Esophagus squamous epithelium (tissue), 5 donors: ENCODE data around the gene SCAMP2. TPM values are rescaled to one million over a fixed set of nuclear protein-coding genes. Genes with fewer than 3 reads are reported as not detected.

ENCODE experiments used
- DNase-seq: peaks from one replicate; lab custom pipeline; 2025; lab: John Stamatoyannopoulos, UW
- H3K27ac ChIP-seq, 4 donors: fragments of 200-600 bp; sonication (generic); one replicate each; pipeline ENCODE4 v1.5.1; 2016 to 2019; ENCODE audit warnings: mild to moderate bottlenecking in 1 of 4
- H3K27me3 ChIP-seq, 4 donors: fragments of 200-600 bp; sonication (generic); 1 replicate in 3 of 4; 2 replicates in 1 of 4; pipeline versions ENCODE4 v1.5.1 to v1.6.0; 2017 to 2021; ENCODE audit warnings: antibody characterized with exemption in 1 of 4
- H3K36me3 ChIP-seq, 3 donors: fragments of 200-600 bp; sonication (generic); one replicate each; pipeline ENCODE4 v1.5.1; 2016 to 2019
- H3K4me1 ChIP-seq, 3 donors: fragments of 200-600 bp; sonication (generic); one replicate each; pipeline ENCODE4 v1.5.1; 2017 to 2019
- H3K4me3 ChIP-seq, 4 donors: fragments of 200-600 bp; sonication (generic); 1 replicate in 3 of 4; 2 replicates in 1 of 4; pipeline ENCODE4 v1.5.1; 2016 to 2019; ENCODE audit warnings: mild to moderate bottlenecking in 2 of 4, moderate library complexity in 1 of 4
- H3K9me3 ChIP-seq, 3 donors: fragments of 200-600 bp; sonication (generic); one replicate each; pipeline ENCODE4 v1.5.1; 2016 to 2019
- CTCF ChIP-seq, 6 experiments: fragments of 450-650 bp in 4 of 6; fragments of 200-600 bp in 2 of 6; sonication (generic) in 2 of 6; IDR thresholded peaks; one replicate each; pipeline ENCODE4 v1.5.1; 2016 to 2019; ENCODE audit warnings: antibody characterized with exemption in 6 of 6, mild to moderate bottlenecking in 4 of 6, moderate library complexity in 4 of 6
- POLR2A ChIP-seq, 4 donors: fragments of 450-650 bp; IDR thresholded peaks; one replicate each; pipeline ENCODE4 v1.6.1; 2017; ENCODE audit warnings: antibody characterized with exemption in 4 of 4, mild to moderate bottlenecking in 4 of 4, moderate library complexity in 3 of 4
- WGBS, 2 donors: methylation state at CpG; one replicate each; pipeline ENCODE4 v1.1.5; 2018; 5-methylcytosine and 5-hydroxymethylcytosine counted together
- intact Hi-C: fragments of 100-400 bp; cut with DNase I; formaldehyde crosslinking; loops from one replicate; pipeline ENCODE4 v1.15.0; 2022
- total RNA-seq, 4 donors: library from RNA; depleted of rRNA; stranded (reverse); fragments of >200 nt; gene quantifications; one replicate each; pipeline ENCODE4 v1.1.0, GENCODE V29; 2016
- donor health status: DM: yes; HTN: yes; CAD: no.

Gene SCAMP2
- total RNA-seq, 4 donors from 2014 or later = 65.8 to 131 (median 88.7) TPM

- H3K9me3 ChIP-seq = no peaks in the 10 kb centered on the region
- peak overlapping the region; percentile 43 to 76 (median 66) for H3K27ac ChIP-seq
- no peak for TF ChIP-seq CTCF (IDR thresholded peaks at IDR 0.05)
- TF ChIP-seq POLR2A (IDR thresholded peaks at IDR 0.05) = no peak
- DNase-seq = no peak
- 36 to 51% methylated on average over 9 of the region's 19 CpGs for WGBS, 2 donors
- H3K4me1 ChIP-seq = peaks cover 7 to 51% (median 27%) of the 10 kb centered on the region in 3 donors
- H3K36me3 ChIP-seq = no peaks in the 10 kb centered on the region
- no peak overlapping the region for H3K4me3 ChIP-seq
- intact Hi-C loops = no loop called here
- H3K27me3 ChIP-seq = no peaks in the 10 kb centered on the region
Measured at GRCh38 chr15:74816624-74817369, 56.4 kb downstream of the SCAMP2 start.

GRCh38 chr15:74815961-74816360 is 57.2 kb downstream of the SCAMP2 start:
- peak overlapping the region in 1 of 4 donors; percentile 76 for H3K27ac ChIP-seq
- intact Hi-C loops = no loop called here
- H3K4me1 ChIP-seq = peaks cover 7 to 51% (median 27%) of the 10 kb centered on the region in 3 donors
- no peaks in the 10 kb centered on the region for H3K27me3 ChIP-seq
- no peak overlapping the region for H3K4me3 ChIP-seq
- H3K9me3 ChIP-seq = no peaks in the 10 kb centered on the region
- no peak for TF ChIP-seq POLR2A (IDR thresholded peaks at IDR 0.05)
- TF ChIP-seq CTCF (IDR thresholded peaks at IDR 0.05) = no peak
- WGBS, 2 donors = 67 to 100% methylated on average over 1 of the region's 15 CpGs
- H3K36me3 ChIP-seq = no peaks in the 10 kb centered on the region
- DNase-seq = no peak

GRCh38 chr15:74815121-74815934 is 57.8 kb downstream of the SCAMP2 start:
- WGBS, 2 donors = 54 to 78% methylated on average over 7 to 9 of the region's 10 CpGs
- TF ChIP-seq CTCF (IDR thresholded peaks at IDR 0.05) = no peak
- no peak for TF ChIP-seq POLR2A (IDR thresholded peaks at IDR 0.05)
- peaks cover 7 to 51% (median 27%) of the 10 kb centered on the region in 3 donors for H3K4me1 ChIP-seq
- H3K4me3 ChIP-seq = no peak overlapping the region
- DNase-seq = no peak
- H3K27ac ChIP-seq = peak overlapping the region in 1 of 4 donors; percentile 9
- no peaks in the 10 kb centered on the region for H3K27me3 ChIP-seq
- intact Hi-C loops = no loop called here
- no peaks in the 10 kb centered on the region for H3K36me3 ChIP-seq
- no peaks in the 10 kb centered on the region for H3K9me3 ChIP-seq

GRCh38 chr15:74812533-74812932 is 60.6 kb downstream of the SCAMP2 start, which contains the start of gene LMAN1L:
TSS of gene LMAN1L (plus strand) at chr15:74812835. CDS start at chr15:74812855, 20 bp downstream.
- WGBS, 2 donors = 63 to 73% methylated on average over 6 to 11 of the region's 12 CpGs
- Histone ChIP-seq H3K9me3 (no peaks in the 10 kb centered on the region), H3K4me3 (no peak within 1 kb of the TSS), H3K36me3 (no peaks in the 10 kb centered on the region), H3K27me3 (no peaks in the 10 kb centered on the region), H3K27ac (no peak within 1 kb of the TSS), H3K4me1 (peaks cover 7 to 47% (median 22%) of the 10 kb centered on the region in 3 donors)
- intact Hi-C loops = no loop called here
- TF ChIP-seq POLR2A (IDR thresholded peaks at IDR 0.05) = no peak
- TF ChIP-seq CTCF (IDR thresholded peaks at IDR 0.05) = no peak
- no peak for DNase-seq
